ENCODE results near the gene GRID2. TPM values are rescaled to one million over a fixed set of nuclear protein-coding genes. Genes with fewer than 3 reads are reported as not detected.

The GRID2 gene
- total and polyA plus RNA-seq, 2 donors (not counting 1 experiment from before 2014, with no cell fraction given), result under 0.01 to 0.02 TPM

GRCh38 chr4:93813092-93813491 is 1509.3 kb downstream of the GRID2 start:
- Histone ChIP-seq H3K27ac (ENCODE audit: insufficient read depth, low read length) (no peak overlapping the region), H3K9me3 (ENCODE audit: control insufficient read depth, insufficient read depth, low read depth, low read length) (no peaks in the 10 kb centered on the region), H3K36me3 (ENCODE audit: control insufficient read depth, insufficient read depth, low read length) (no peaks in the 10 kb centered on the region), H3K9ac (ENCODE audit: insufficient read depth, low read length) (no peak overlapping the region), H3K4me3 (replicated peaks in 1 of 4; ENCODE audit: control extremely low read depth in 1 of 4, insufficient read depth in 1 of 4, low read depth in 3 of 4, low read length in 4 of 4) (no peak overlapping the region), H3K4me2 (ENCODE audit: extremely low read depth, insufficient read depth, low read length) (no peak overlapping the region), H2AFZ (ENCODE audit: low read length) (no peak overlapping the region), H3K27me3 (ENCODE audit: control insufficient read depth, insufficient read depth, low read length) (no peaks in the 10 kb centered on the region), H3K4me1 (ENCODE audit: control insufficient read depth, extremely low read depth, insufficient read depth, low read length) (no peaks in the 10 kb centered on the region), H3K79me2 (ENCODE audit: control insufficient read depth, insufficient read depth, low read length) (no peaks in the 10 kb centered on the region), H4K20me1 (ENCODE audit: control insufficient read depth, extremely low read depth, insufficient read depth, low read length) (no peaks in the 10 kb centered on the region)
- DNase-seq (ENCODE audit: low read depth in 2 of 2), result no peak
- TF ChIP-seq CTCF (conservative IDR thresholded peaks at IDR 0.05 in 1 of 2, IDR thresholded peaks at IDR 0.05 in 1 of 2; ENCODE audit: low read depth in 1 of 2, low read length in 2 of 2) (no peak), EZH2 (IDR thresholded peaks at IDR 0.05; ENCODE audit: low read length, missing control alignments) (no peak)

- H3K9ac ChIP-seq (ENCODE audit: insufficient read depth, low read length), result no peak overlapping the region
- H3K4me2 ChIP-seq (ENCODE audit: extremely low read depth, insufficient read depth, low read length), result no peak overlapping the region
- no peak overlapping the region for H3K4me3 ChIP-seq (replicated peaks in 1 of 4; ENCODE audit: control extremely low read depth in 1 of 4, insufficient read depth in 1 of 4, low read depth in 3 of 4, low read length in 4 of 4)
- no peaks in the 10 kb centered on the region for H3K79me2 ChIP-seq (ENCODE audit: control insufficient read depth, insufficient read depth, low read length)
- TF ChIP-seq EZH2 (IDR thresholded peaks at IDR 0.05; ENCODE audit: low read length, missing control alignments) (no peak), CTCF (conservative IDR thresholded peaks at IDR 0.05 in 1 of 2, IDR thresholded peaks at IDR 0.05 in 1 of 2; ENCODE audit: low read depth in 1 of 2, low read length in 2 of 2) (no peak)
- H3K9me3 ChIP-seq (ENCODE audit: control insufficient read depth, insufficient read depth, low read depth, low read length), result no peaks in the 10 kb centered on the region
- DNase-seq (ENCODE audit: low read depth in 2 of 2), result no peak
- H3K36me3 ChIP-seq (ENCODE audit: control insufficient read depth, insufficient read depth, low read length), result no peaks in the 10 kb centered on the region
- no peaks in the 10 kb centered on the region for H4K20me1 ChIP-seq (ENCODE audit: control insufficient read depth, extremely low read depth, insufficient read depth, low read length)
- no peaks in the 10 kb centered on the region for H3K4me1 ChIP-seq (ENCODE audit: control insufficient read depth, extremely low read depth, insufficient read depth, low read length)
- no peak overlapping the region for H2AFZ ChIP-seq (ENCODE audit: low read length)
- no peak overlapping the region for H3K27ac ChIP-seq (ENCODE audit: insufficient read depth, low read length)
- H3K27me3 ChIP-seq (ENCODE audit: control insufficient read depth, insufficient read depth, low read length), result no peaks in the 10 kb centered on the region
Observed at GRCh38 chr4:93814141-93814540, 1510.4 kb downstream of the GRID2 start.

- DNase-seq (ENCODE audit: low read depth in 2 of 2), result no peak
- TF ChIP-seq EZH2 (IDR thresholded peaks at IDR 0.05; ENCODE audit: low read length, missing control alignments) (no peak), CTCF (conservative IDR thresholded peaks at IDR 0.05 in 1 of 2, IDR thresholded peaks at IDR 0.05 in 1 of 2; ENCODE audit: low read depth in 1 of 2, low read length in 2 of 2) (no peak)
- no peaks in the 10 kb centered on the region for H3K4me1 ChIP-seq (ENCODE audit: control insufficient read depth, extremely low read depth, insufficient read depth, low read length)
- no peak overlapping the region for H3K9ac ChIP-seq (ENCODE audit: insufficient read depth, low read length)
- no peak overlapping the region for H2AFZ ChIP-seq (ENCODE audit: low read length)
- no peaks in the 10 kb centered on the region for H4K20me1 ChIP-seq (ENCODE audit: control insufficient read depth, extremely low read depth, insufficient read depth, low read length)
- no peak overlapping the region for H3K27ac ChIP-seq (ENCODE audit: insufficient read depth, low read length)
- no peaks in the 10 kb centered on the region for H3K36me3 ChIP-seq (ENCODE audit: control insufficient read depth, insufficient read depth, low read length)
- no peak overlapping the region for H3K4me2 ChIP-seq (ENCODE audit: extremely low read depth, insufficient read depth, low read length)
- H3K4me3 ChIP-seq (replicated peaks in 1 of 4; ENCODE audit: control extremely low read depth in 1 of 4, insufficient read depth in 1 of 4, low read depth in 3 of 4, low read length in 4 of 4), result no peak overlapping the region
- H3K27me3 ChIP-seq (ENCODE audit: control insufficient read depth, insufficient read depth, low read length), result no peaks in the 10 kb centered on the region
- H3K9me3 ChIP-seq (ENCODE audit: control insufficient read depth, insufficient read depth, low read depth, low read length), result no peaks in the 10 kb centered on the region
- no peaks in the 10 kb centered on the region for H3K79me2 ChIP-seq (ENCODE audit: control insufficient read depth, insufficient read depth, low read length)
Observed at GRCh38 chr4:93814722-93815121, 1511.0 kb downstream of the GRID2 start.

All from fibroblast of lung (primary cell).